Umbilical cord (tissue), 2 donors: ENCODE results near the gene SLC26A2. TPM values are rescaled to one million over a fixed set of nuclear protein-coding genes. Genes with fewer than 3 reads are reported as not detected.

Source experiments
- DNase-seq: peaks from one replicate; pipeline ENCODE4 v3.0.0-alpha.2; 2015; ENCODE audit warnings: low spot score
- total RNA-seq: library from RNA; depleted of rRNA; stranded (reverse); fragments of >200 nt; gene quantifications from one replicate; pipeline ENCODE4 v1.2.3, GENCODE V29; 2014; ENCODE audit warnings: low replicate concordance; ENCODE audit not compliant: insufficient read depth

The SLC26A2 gene
- 32.5 TPM for total RNA-seq

DNA sequence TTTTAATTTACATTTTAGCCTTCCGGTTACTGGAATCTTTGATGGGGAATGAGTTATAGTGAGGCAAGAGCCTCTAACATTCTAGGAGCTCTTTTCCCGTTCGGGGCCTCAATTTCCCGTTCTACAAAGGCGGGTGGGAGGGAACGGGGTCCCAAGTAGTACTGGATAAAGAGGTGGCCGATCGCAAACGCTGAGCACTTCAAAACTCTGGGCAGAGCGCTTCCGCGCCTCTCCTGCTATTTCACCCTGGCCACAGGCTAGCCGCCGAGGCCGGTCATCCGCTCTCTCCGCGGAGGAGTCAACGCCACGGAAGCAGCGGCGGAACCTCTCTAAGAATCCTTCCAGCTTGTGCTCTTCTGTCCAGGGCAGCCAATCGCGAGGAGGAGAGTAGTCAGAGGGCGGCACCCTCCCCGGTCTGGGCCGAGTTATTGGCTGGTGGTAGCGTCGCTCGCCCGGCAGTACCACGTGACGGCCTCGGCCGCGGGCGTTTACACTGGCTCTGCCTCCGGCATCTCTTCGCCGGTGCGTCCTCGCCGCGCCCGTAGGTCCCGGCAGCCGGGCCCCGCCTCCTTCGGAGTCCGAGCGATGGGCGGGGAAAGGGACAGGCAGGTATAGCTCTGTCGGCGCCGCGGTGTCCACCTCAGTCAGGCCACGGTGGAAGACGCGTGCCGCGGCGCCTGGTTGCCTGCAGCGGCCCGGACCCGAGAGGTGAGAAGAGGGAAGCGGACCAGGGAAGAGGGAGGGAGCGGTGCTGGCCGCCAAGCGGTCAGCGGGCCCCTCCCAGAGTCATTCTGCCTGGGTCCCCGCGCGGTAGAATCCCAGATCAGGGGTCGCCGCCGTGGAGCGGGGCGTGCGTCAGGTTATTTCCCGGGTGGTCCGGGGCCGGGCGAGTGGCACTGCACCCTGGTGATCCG lies at the start of gene SLC26A2:
Gene SLC26A2 (plus strand): TSS at position 487 of the 914 bp plus-strand sequence. CDS start 16,895 bp downstream, outside the sequence.
- peak; percentile 99 for DNase-seq

DNA sequence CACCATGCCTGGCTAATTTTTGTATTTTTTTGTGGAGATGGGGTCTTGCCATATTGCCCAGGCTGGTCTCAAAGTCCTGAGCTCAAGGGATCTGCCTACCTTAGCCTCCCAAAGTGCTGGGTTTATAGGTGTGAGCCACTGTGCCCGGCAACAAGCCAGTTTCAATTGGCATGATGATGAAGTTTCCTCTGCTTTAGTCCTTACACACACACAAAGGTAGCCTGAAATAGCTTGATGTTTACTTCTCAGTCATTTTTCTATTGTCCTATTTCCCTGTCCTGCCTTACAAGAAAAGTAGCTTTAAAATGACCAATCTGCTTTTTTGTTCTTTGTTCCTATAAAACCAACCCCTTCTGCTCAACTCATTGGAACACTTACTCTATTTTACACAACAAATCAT lies 49.5 kb upstream of the SLC26A2 start:
- DNase-seq, result no peak

DNA sequence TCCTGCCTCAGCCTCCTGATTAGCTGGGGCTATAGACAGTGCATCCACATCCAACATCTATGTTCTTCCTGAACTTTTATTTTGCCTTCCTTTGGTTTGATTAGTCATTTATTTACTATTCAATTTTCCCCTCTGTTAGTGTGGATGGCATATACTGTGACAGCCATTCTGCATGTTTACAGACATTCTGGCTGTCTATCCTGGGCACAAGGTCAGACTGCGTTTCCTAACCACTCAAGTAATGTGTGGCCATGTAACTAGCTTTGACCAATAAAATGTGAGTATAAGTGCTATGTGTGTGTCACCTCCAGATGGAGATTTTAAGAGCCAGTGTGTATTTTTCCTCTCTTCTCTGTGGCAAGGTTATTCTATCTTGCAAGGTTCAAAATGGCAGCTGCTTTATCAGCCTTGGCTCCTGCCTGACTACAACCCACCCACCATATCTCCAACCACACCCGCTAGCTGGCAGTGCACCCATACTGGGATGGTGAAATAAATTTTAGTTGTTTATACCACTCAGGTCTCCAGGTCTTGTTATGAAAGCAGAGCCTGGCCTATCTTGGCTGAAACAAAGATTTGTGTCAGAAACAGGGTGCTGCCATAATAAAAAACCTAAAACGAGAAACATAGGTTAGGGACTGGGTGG lies 48.2 kb upstream of the SLC26A2 start:
- DNase-seq, result no peak

DNA sequence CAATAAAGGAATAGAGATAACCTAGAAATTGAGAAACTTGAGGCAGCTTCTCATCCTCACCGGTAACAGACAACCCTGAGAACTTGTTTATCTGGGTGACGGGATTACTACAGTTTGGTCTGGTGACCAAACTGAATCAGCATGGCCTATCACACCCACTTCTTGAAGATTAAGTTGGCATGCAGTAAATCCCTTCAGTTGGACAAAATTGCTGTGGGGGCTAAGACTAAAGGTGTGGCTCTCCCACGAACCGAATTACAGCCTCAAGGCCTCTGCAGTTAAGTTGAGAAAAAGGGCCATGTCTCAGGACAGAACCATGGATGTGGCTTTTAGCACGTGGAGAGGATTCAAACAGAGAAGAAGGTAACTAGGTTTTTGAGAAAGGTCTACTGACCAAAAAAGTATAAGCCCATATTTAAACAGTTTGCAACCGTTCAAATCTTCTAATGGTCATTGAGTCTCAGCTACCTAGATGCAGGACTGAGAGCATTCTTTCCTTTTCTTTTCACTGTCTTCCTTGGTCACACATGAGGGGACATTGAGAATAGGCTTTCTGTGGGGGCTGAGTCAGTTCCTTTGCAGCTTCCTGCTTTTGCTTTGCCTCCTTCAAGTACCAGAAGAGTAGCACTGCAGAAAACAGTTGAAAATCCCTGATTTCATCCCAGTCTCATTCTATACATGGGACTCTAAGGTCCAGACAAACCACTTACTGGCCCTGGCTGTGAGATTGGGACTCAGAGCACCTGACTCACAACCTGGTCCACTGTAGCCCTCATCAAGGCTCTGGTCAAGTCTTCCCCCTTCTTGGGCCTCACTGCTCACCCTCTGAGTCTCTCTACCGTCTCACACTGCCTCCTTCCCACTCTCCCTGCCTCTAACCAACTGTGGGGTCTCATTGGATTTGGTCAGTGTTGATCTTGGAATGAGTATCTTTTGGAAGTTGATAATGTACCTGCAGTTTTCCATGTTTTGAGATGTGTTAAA lies 46.8 kb upstream of the SLC26A2 start:
- no peak for DNase-seq

DNA sequence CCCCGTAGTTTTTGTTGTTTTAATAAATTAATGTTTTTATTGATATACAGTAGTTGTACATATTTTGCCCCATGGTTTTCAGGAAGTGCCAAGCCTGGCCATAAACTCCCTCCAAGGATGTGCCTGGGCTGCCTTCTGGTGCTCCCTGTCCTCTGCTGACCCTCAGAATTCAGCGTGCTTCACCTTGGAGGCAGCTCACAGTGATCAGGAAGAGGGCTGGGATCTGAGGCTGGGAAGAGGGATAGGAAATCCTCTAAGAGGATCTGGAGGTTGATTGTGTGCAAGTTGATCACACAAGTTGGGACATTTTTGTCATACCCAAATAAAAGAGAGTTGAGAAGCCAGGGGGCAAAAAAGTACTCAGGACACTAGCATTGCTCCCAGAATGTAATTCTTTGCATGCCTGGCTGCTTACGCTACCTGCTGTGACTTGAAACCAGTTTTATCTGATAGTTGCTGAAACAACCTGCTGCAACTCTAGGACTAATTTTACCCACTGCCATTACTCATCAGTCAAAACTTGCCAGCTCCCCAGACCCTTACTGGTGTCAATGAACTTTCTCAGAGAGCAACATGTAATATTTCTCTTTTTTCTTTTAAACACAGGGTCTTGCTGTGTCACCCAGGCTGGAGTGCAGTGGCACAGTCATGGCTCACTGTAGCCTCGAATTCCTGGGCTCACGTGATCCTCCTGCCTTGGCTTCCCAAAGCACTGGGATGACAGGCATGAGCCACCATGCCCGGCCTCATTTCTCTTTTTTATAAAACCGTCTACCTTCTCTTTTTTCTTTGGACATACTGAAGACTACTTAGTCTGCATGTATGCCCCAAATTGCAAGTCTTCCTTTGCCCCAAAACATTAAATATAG lies 44.9 kb upstream of the SLC26A2 start:
- peak; percentile 65 for DNase-seq

DNA sequence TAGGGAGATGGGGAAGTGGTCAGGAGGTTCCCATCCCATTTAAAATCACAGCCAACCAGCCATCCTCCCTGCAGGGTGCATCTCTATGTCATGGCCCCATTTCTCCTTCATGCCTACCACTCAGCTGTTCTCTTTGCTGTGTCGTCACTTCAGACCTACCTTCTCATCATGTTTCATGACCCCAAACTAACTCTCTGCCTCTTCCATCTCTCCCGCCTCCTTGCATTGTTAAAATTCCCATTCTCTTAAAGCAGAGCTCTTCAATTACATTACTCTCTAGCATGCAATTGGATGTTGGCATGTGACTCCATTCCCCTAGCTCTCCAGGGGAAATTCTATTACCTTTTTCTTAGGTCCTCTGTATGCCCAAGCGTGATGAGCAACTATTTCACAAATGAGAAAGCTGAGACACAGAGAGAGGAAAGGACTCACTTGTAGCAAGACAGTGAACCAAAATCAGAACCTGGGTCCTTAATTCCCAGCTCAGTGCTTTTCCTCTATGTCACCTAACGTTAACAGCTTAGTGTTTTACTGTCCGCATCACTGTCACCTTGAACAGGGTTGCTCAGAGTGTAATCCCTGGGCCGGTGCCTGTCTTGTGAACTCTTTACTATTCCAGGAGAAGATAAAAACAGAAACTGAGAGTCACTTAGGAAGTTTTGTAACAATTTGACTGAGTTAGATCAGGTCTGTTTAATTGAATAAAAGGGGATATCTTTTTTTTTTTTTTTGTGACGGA lies 44.1 kb upstream of the SLC26A2 start:
- no peak for DNase-seq

DNA sequence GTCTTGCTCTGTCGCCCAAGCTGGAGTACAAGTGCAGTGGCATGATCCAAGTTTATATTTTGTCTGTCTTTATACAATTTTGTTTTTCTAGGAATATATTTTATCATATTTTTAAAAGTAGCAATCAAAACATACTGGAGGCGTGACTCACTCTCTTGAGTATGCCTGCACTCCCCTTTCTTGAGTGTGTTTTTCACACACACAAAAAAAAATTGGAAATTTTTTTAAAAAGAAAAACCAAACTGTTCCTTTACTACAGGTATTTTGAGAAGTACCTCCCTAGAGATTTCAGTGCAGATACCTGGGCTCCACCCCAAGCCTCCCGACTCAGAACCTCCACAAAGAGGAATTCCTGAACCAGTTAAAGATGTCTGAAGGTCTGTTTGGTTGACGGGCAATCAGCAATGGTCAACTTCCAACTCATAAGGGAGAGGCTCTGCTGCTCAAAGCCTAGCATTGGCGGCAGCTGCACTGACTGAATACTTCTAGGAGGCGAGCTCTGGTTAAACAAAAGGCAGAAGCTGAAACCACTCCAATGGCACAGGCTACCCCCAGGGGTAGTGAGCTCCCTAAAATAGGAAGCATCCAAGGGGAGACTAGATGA lies 43.4 kb upstream of the SLC26A2 start:
- DNase-seq, result no peak

DNA sequence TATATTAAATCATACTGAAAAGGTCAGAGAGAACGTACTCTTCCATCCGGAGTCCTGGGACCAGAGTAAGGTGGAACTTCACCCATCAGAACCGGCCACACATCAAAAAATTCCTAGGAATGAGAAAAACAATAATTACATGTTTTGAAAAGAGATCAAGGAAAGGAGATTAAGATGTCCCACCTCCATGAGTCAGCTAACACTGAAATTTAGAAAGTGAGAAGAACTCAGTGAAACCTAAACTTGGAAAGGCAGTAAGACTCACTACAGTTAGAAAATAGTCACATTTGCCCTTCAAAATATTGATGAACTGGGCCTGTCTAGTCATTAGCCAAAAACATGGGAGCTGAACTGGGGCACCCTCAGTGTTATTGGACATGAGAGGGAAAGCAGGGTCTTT lies 39.0 kb upstream of the SLC26A2 start:
- DNase-seq, result no peak

DNA sequence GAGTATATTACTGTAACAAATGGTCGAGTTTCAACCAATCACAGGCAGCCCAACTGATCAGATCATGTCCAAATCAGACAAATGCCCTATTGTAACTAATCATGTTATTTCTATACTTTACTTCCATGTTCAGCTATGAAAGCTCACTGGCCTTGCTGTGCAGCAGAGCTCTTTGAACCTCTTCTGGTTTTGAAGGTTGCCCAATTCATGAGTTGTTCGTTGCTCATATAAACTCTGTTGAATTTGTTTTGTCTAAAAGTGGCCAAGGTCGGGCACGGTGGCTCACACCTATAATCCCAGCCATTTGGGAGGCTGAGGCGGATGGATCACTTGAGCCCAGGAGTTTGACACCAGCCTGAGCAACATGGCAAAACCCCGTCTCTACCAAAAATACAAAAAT lies 37.6 kb upstream of the SLC26A2 start:
- no peak for DNase-seq

DNA sequence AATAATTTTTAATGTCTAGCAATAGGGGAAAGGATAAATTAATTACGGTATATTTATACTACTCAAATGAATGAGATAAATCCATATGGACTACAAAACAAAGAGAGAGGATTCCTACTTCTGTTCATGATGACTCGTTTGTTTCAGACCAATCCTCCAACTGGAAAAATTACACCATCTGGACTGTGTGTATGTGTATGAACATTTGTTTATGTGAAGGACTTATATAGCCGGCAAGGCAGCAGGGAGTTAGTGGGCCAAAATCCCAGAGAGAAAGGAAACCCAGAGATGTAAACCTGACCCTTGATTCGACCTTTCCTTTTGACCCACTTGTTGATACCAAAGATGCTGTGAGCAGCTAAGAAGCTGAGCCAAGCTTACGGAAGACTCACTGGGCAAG lies 36.1 kb upstream of the SLC26A2 start:
- no peak for DNase-seq

DNA sequence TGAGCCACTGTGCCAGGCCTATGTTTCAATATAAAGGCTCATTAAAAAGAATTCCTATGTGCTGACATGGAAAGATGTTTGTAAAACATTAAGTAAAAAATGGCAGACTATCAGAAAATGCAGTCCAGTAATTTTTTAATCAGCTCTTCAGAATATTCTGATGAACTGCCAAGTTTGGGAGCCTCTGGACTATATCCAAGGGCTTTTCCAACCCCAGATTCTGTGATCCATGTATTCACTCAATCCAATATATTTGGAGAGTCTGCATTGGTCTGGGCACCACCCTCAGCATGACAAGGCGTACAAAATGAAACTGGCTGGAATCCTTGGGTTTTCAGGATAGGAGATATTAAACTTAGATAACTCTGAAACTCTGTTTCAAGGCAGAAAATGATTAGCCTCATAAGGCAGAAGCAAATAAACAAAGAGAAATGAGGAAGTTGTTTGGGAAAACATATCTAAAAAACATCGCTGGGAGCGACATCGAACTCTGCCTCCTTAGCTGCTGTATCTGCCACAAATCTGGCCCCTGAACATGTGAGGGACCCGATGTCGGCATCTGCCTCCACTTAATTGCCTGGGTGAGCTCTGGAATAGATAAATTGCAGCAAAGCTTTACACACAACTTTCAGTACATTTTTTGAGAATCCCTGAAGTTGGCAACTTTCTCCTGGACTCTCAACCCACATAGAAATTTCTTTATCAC lies 30.4 kb upstream of the SLC26A2 start:
- no peak for DNase-seq

DNA sequence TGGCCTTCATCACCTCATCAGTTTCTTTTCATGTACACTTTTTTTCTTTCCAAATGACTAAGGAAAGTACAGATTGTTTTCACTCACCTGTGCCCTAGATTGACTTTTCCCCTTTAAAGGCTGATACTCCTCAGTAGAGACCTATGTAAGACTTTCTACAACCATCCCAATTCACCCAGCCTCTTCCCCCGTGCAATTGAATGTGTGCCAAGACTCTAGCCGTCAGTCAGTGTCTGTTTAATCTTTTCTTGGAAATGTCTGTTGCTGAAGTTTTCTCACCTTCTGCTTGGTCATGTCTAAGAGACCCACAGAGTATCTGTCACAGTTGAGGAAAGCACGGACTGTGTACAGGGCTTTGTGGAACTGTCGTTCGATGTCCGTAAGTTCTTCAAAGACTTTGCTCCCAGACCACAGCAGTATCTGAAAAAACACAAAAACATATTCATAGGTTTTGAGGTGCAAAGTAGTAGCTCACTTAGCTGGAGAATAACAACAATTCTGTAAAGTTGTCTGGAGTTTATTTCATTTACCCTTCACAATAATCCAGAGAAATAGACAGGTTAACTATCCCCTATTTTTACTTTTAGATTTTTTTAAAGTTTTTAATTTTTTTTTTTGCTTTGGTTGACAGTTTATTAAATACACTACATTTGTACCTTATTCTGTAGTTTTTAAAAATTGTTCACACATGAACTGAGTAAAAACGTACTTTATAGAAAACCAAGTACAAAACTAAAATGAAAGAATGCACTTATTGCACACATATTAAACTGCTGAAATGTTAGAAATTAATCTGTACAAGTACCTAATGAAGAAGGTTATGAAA lies 29.6 kb upstream of the SLC26A2 start:
- DNase-seq, result no peak

DNA sequence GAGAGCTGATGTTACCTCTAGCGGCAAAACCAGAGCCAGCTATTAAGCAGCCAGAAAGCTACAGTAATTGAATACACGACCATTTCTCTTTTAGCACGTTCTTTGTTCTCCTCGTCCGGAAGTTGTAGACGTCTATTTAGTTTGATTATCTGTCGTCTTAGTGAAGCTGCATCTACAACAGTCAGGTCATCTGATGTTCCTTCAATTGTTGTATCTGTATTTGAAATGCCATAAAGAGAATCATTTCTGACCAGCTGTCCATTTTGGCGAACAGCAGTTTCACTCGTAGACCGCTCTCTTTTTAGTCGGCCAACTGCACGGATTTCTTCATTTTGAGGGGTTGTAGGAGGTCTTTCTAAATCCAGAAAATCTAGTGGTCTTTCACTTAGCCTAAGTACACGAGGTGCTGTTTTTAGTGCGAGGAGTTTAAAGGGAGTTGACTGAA lies 28.5 kb upstream of the SLC26A2 start:
- DNase-seq, result no peak

DNA sequence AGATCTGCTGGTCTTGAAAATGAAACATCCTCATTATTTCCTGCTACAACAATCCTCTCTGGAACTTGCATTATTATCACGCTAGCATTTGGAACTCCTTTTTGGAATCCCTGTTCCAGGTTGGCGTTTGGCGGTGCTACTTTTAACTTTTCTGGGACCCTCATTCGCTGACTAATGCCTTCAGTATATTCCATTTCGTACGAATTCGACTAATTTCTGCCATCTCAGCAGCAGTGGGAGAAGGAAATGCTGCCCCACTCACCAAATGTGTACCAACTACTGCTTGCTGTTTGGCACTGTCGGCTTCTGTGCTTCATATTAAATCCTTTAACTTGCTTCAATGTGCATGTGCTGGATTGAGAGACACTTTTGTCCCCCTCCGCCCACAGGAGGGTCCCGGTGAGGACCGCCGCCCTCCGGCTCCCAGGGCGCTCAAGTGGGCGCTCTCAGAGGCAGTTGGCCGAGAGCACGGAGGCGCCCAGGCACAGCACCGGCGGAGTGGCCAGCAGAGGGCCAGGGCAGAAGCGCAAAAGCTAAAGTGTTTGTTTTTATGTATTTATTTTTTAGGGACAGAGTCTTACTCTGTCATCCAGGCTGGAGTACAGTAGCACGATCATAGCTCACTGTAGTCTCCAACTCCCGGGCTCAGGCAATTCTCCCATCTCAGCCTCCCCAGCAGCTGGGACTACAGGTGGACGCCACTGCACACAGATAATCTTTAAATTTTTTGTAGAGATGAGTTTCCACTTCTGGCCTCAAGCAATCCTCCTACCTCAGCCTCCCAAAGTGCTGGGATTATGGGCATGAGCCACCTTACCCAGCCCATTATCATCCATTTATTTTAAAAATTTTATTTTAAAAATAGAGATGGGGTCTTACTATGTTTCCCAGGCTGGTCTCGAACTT lies 27.9 kb upstream of the SLC26A2 start:
- no peak for DNase-seq

DNA sequence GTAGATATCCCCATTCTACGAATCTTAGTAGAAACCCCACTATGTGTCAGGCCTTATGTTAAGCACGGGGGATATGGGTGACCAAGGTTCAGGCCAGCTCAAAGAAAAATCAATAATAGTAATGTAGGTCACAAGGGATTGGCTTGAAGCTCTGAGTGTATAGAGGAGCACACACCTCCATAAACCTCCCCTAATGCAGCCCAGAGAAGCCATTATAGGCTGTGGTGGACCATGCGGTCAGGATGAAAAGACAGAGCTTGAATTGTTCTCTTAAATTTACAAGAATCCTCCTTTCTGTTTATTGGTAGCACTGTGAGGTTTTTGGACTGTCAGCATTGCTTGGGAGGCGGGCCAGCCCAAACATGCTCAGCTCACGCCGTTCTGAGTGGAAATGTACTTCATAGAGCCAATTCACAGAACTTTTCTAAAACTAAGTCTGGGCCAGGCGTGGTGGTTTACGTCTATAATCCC lies 25.1 kb upstream of the SLC26A2 start:
- DNase-seq, result peak; percentile 28

DNA sequence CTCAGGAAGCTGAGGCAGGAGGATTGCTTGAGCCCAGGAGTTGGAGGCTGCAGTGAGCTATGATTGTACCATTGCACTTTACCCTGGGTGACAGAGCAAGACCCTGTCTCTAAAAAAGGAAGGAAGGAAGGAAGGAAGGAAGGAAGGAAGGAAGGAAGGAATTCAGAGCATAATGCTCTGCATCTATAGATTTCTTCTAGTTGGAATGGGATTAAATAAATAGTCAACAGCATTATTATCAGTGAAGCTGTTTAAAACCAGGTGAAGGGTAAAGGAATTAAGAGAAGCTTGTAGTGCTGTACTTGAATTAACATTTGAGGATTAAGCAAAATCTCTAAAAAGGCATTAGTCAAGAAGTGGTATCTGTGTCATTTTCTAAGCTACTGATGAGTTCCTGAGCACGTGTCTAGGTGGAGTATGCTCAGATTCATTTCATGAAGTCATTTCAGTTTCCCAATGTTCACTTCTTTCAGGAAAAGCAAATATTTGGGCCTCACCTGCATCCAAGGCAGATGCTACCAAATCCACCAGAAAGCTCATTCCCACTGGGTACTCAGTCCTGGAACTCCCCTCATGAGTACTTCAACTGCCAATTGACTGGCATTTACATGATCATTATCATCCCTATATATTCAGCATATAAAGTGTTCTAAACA lies 24.4 kb upstream of the SLC26A2 start:
- no peak for DNase-seq
